ENCODE data around the gene LYG1.

The LYG1 gene

GRCh38 chr2:99261242-99261641 is 39.8 kb downstream of the LYG1 start:
- no peak overlapping the region for H3K4me3 ChIP-seq (replicated peaks; ENCODE audit: low read depth, low read length)
- DNase-seq (ENCODE audit: low read depth) = no peak
- no peak for TF ChIP-seq CTCF (IDR thresholded peaks at IDR 0.05; ENCODE audit: low read length, missing control alignments)

GRCh38 chr2:99260184-99260583 is 40.8 kb downstream of the LYG1 start:
- TF ChIP-seq CTCF (IDR thresholded peaks at IDR 0.05; ENCODE audit: low read length, missing control alignments) = no peak
- DNase-seq (ENCODE audit: low read depth) = no peak
- H3K4me3 ChIP-seq (replicated peaks; ENCODE audit: low read depth, low read length) = no peak overlapping the region

GRCh38 chr2:99259465-99259864 is 41.5 kb downstream of the LYG1 start:
- H3K4me3 ChIP-seq (replicated peaks; ENCODE audit: low read depth, low read length) = no peak overlapping the region
- no peak for DNase-seq (ENCODE audit: low read depth)
- TF ChIP-seq CTCF (IDR thresholded peaks at IDR 0.05; ENCODE audit: low read length, missing control alignments) = no peak

GRCh38 chr2:99256677-99257076 is 44.3 kb downstream of the LYG1 start:
- no peak overlapping the region for H3K4me3 ChIP-seq (replicated peaks; ENCODE audit: low read depth, low read length)
- TF ChIP-seq CTCF (IDR thresholded peaks at IDR 0.05; ENCODE audit: low read length, missing control alignments) = no peak
- no peak for DNase-seq (ENCODE audit: low read depth)

GRCh38 chr2:99255491-99256318 is 45.3 kb downstream of the LYG1 start, which contains the start of gene LYG2:
Gene LYG2, minus strand, starts transcription at chr2:99255666. Its CDS starts 1,406 bp downstream, at chr2:99254260.
- no peak for DNase-seq (ENCODE audit: low read depth)
- no peak for TF ChIP-seq CTCF (IDR thresholded peaks at IDR 0.05; ENCODE audit: low read length, missing control alignments)
- H3K4me3 ChIP-seq (replicated peaks; ENCODE audit: low read depth, low read length) = no peak within 1 kb of the TSS

- H3K4me3 ChIP-seq (replicated peaks; ENCODE audit: low read depth, low read length) = no peak overlapping the region
- no peak for TF ChIP-seq CTCF (IDR thresholded peaks at IDR 0.05; ENCODE audit: low read length, missing control alignments)
- no peak for DNase-seq (ENCODE audit: low read depth)
These were observed 51.0 kb downstream of the LYG1 start for GRCh38 chr2:99249951-99250350.

- no peak for TF ChIP-seq CTCF (IDR thresholded peaks at IDR 0.05; ENCODE audit: low read length, missing control alignments)
- no peak for DNase-seq (ENCODE audit: low read depth)
- no peak overlapping the region for H3K4me3 ChIP-seq (replicated peaks; ENCODE audit: low read depth, low read length)
These were observed 58.8 kb downstream of the LYG1 start for GRCh38 chr2:99242151-99242550.

Data from fibroblast of pulmonary artery (primary cell).